ENCODE data around the gene BMP8B. TPM values are rescaled to one million over a fixed set of nuclear protein-coding genes. Genes with fewer than 3 reads are reported as not detected.
"Not testable (repeated sequence)": the region's sequence is repeated elsewhere in the genome, so short reads cannot be mapped to it uniquely, and the experiment has no call there.

BMP8B gene
- total RNA-seq, 1 experiment from 2014 or later, result 0.42 TPM

DNA sequence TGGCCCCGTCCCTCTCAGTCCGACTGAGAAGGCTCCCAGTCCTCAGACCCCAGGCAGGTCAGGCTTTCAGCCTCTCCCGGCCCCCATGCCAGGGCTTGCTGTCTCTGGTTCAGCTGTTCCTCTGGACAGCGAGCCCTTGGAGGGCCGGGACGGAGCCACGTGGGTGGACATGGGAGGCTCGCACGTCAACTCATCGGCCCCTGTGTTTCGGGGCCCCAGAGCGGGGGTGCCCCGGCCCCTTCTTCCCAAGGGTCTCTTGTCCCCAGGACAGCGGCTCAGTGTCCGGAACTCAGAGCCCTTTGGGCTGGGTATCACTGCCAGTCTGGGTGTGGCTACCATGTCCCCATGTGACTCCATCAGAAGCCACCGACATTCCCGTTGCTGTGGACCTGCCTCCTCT is 10.8 kb downstream of the BMP8B start:
- H2BK12ac ChIP-seq (ENCODE audit: insufficient read length, low read depth, low read length); DNase-seq; H3K9me3 Mint-ChIP-seq; H2AFZ ChIP-seq (ENCODE audit: low read length); H3K4ac ChIP-seq (ENCODE audit: low read depth, low read length); H3K9me3 ChIP-seq (ENCODE audit: control insufficient read depth, low read depth, low read length); H4K8ac ChIP-seq (replicated peaks; ENCODE audit: insufficient read length, low read depth, low read length); H3K4me1 ChIP-seq (ENCODE audit: insufficient read depth, low read length); H3K4me2 ChIP-seq (ENCODE audit: insufficient read depth, insufficient read length, low read length); H2BK20ac ChIP-seq (ENCODE audit: low read depth, low read length, poor library complexity, severe bottlenecking); H4K91ac ChIP-seq (ENCODE audit: insufficient read length, low read depth, low read length); H3K4me3 Mint-ChIP-seq; H3K18ac ChIP-seq (ENCODE audit: insufficient read length, low read depth, low read length); H2BK15ac ChIP-seq (ENCODE audit: low read depth, low read length); H2BK5ac ChIP-seq (ENCODE audit: insufficient read length, low read length); H2BK120ac ChIP-seq (ENCODE audit: low read depth, low read length, poor library complexity, severe bottlenecking); H3K27ac ChIP-seq (ENCODE audit: insufficient read length, low read depth, low read length); H3K14ac ChIP-seq (ENCODE audit: insufficient read depth, low read length); H4K5ac ChIP-seq (ENCODE audit: insufficient read length, low read depth, low read length); H3K23ac ChIP-seq (ENCODE audit: insufficient read length, low read depth, low read length); H2AK5ac ChIP-seq (ENCODE audit: insufficient read length, low read length); H3T11ph ChIP-seq (ENCODE audit: low read length); H3K79me1 ChIP-seq (ENCODE audit: insufficient read depth, low read depth, low read length, poor library complexity, severe bottlenecking); H3K27ac Mint-ChIP-seq; H3K9ac ChIP-seq (ENCODE audit: extremely low read depth, insufficient read length, low read length); H4K20me1 ChIP-seq (ENCODE audit: control insufficient read depth, insufficient read depth, insufficient read length); H3K36me3 Mint-ChIP-seq (ENCODE audit: insufficient read depth in 1 of 3, low read depth in 3 of 3); H3K79me2 ChIP-seq (ENCODE audit: insufficient read depth, low read length); H3K56ac ChIP-seq (ENCODE audit: insufficient read length, low read depth, low read length); H3K4me1 Mint-ChIP-seq; H3K23me2 ChIP-seq (ENCODE audit: insufficient read length, low read depth, low read length, poor library complexity, severe bottlenecking); H3K27me3 ChIP-seq (ENCODE audit: insufficient read depth, low read length): not testable (repeated sequence)
- no CpG with 5 or more reads among the region's 17 CpGs for WGBS (ENCODE audit: extremely low coverage, insufficient read length, low lambda C conversion rate)
- H3K27me3 Mint-ChIP-seq (ENCODE audit: low read depth), result peaks cover 56% of the 10 kb centered on the region

Data from H9 (cell line).